Naive thymus-derived CD8-positive, alpha-beta T cell (primary cell): Measurements from ENCODE around the gene RMP24.
"Not testable (repeated sequence)": the region's sequence is repeated elsewhere in the genome, so short reads cannot be mapped to it uniquely, and the experiment has no call there.

ENCODE experiments used
- ATAC-seq, 2 donors: fragments of 150-1000 bp; cut with Tn5 transposase in 1 of 2; sonication (Bioruptor Pico), chemical (Tn5 transposase) in 1 of 2; 1 replicate in 1 of 2; 2 replicates in 1 of 2; pipeline ENCODE4 v1.10.0; 2021; ENCODE audit warnings: mild to moderate bottlenecking in 2 of 2, moderate library complexity in 2 of 2
- POLR2A ChIA-PET: fragments of 350-600 bp; sonication (Branson Sonifier 250); formaldehyde crosslinking; loops from one replicate; lab custom pipeline; 2021; ENCODE audit warnings: antibody characterized with exemption; lab: Charles Lee
- DNase-seq, 10 donors: peaks; one replicate each; pipeline versions ENCODE4 v3.0.0 to v3.0.0-alpha.2; 2020 to 2022
- H3K27ac Mint-ChIP-seq, 10 donors: one replicate each; pipeline ENCODE4 v1.8.0; 2020 to 2022; ENCODE audit warnings: mild to moderate bottlenecking in 10 of 10, mixed read lengths in 10 of 10, moderate library complexity in 4 of 10, inconsistent platforms in 1 of 10
- H3K27me3 Mint-ChIP-seq, 5 donors: one replicate each; pipeline ENCODE4 v1.8.0; 2021 to 2022; ENCODE audit warnings: mixed read lengths in 5 of 5
- H3K36me3 Mint-ChIP-seq, 3 donors: one replicate each; pipeline ENCODE4 v1.8.0; 2020 to 2022; ENCODE audit warnings: mixed read lengths in 3 of 3, mild to moderate bottlenecking in 2 of 3, inconsistent platforms in 1 of 3
- H3K4me1 Mint-ChIP-seq, 4 donors: one replicate each; pipeline ENCODE4 v1.8.0; 2021 to 2022; ENCODE audit warnings: mixed read lengths in 4 of 4
- H3K4me3 Mint-ChIP-seq, 10 donors: one replicate each; pipeline ENCODE4 v1.8.0; 2020 to 2022; ENCODE audit warnings: mild to moderate bottlenecking in 10 of 10, mixed read lengths in 10 of 10, moderate library complexity in 6 of 10, inconsistent platforms in 1 of 10
- H3K9me3 Mint-ChIP-seq, 9 donors: one replicate each; pipeline ENCODE4 v1.8.0; 2020 to 2022; ENCODE audit warnings: mixed read lengths in 9 of 9, mild to moderate bottlenecking in 3 of 9, inconsistent platforms in 1 of 9, moderate library complexity in 1 of 9

The RMP24 gene

DNA sequence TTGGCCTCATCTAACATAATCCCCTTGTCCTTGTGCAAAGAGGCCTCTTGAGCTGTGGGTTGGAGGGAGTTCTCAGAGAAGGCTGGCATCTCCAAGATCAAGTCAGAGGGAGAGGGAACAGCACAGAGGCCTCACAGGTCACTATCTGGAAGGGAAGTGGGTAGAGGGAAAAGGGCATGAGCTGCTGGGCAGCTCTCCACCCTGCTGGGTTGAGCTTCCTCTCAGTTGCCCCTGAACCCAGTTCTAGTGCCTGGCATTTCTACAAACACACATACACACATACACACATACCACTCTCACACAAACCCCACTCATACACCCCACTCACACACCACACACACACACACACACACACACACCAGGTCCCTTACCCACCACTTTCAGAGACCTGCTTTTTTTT is 30.3 kb upstream of the RMP24 start:
- H3K36me3 Mint-ChIP-seq = peaks cover 0 to 2% (median 0%) of the 10 kb centered on the region in 3 donors
- DNase-seq = no peak
- peaks cover 0 to under 1% (median 0%) of the 10 kb centered on the region in 9 donors for H3K9me3 Mint-ChIP-seq
- H3K27me3 Mint-ChIP-seq = peaks cover 1 to 16% (median 8%) of the 10 kb centered on the region in 5 donors
- POLR2A ChIA-PET = no interaction called here
- ATAC-seq = no peak
- H3K4me3 Mint-ChIP-seq = no peak overlapping the region
- no peaks in the 10 kb centered on the region for H3K4me1 Mint-ChIP-seq
- no peak overlapping the region for H3K27ac Mint-ChIP-seq

DNA sequence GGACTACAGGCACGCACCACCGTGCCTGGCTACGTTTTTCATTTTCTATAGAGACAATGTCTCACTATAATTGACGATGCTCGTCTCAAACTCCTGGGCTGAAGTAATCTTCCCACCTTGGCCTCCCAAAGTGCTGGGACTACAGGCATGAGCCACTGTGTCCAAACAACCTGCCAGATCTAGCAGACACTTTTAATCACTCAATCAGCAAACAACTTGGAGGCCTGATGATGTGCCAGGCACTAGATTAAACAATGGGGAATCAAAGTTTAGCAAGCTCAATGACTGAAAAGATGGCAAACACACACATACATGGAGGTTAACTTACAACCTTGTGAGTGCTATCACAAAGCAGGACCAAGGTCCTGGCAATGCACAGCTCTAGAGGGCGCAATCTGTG is 29.8 kb upstream of the RMP24 start:
- POLR2A ChIA-PET = no interaction called here
- peaks cover 0 to 2% (median 0%) of the 10 kb centered on the region in 3 donors for H3K36me3 Mint-ChIP-seq
- no peak for DNase-seq
- no peak for ATAC-seq
- H3K27ac Mint-ChIP-seq = no peak overlapping the region
- H3K9me3 Mint-ChIP-seq = no peaks in the 10 kb centered on the region
- H3K4me1 Mint-ChIP-seq = no peaks in the 10 kb centered on the region
- H3K27me3 Mint-ChIP-seq = peaks cover 1 to 15% (median 7%) of the 10 kb centered on the region in 5 donors
- H3K4me3 Mint-ChIP-seq = no peak overlapping the region

DNA sequence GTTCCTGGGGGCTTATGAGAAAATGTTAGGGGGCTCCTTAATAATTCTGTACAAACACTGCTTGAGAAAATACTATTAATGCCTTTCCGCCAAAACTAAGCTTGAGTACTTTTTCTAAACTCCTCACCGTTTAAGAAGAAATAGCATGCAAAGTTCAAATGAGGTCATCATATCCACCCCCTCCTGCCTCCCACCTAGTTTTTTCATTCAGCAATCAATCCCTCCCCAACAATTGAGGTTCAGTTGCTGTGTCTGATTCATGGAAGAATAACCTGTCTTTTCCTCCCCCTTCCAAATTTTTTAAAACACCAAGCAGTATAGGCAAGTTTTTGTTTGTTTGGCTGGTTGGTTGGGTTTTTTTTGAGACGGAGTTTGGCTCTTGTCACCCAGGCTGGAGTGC is 24.4 kb upstream of the RMP24 start:
- Mint-ChIP-seq H3K27ac (no peak overlapping the region), H3K27me3 (peaks cover 7 to 20% (median 18%) of the 10 kb centered on the region in 5 donors), H3K4me1 (peaks cover 3 to 13% (median 10%) of the 10 kb centered on the region in 4 donors), H3K9me3 (no peaks in the 10 kb centered on the region), H3K36me3 (peaks cover 0 to 2% (median 0%) of the 10 kb centered on the region in 3 donors), H3K4me3 (no peak overlapping the region)
- ATAC-seq (no peak), DNase-seq (no peak)
- POLR2A ChIA-PET = no interaction called here

DNA sequence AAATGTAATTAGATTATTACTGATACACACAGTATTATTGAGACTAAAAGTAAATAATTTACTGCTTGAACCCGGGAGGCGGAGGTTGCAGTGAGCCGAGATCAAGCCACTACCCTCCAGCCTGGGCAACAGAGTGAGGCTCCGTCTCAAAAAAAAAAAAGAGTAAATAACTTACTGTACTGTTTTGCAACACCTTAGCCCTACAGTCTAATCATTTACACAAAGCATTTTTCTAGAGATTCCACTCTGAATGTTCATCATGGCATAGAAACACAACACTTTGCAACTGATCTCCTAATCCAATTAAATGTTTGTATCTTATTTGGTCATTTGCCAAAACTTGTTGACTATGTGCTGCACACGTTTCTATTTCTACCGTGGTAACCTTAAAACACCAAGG is 23.4 kb upstream of the RMP24 start:
- H3K4me3 Mint-ChIP-seq = peak overlapping the region in 8 of 10 donors; percentile 66 to 93 (median 82)
- no peak overlapping the region for H3K27ac Mint-ChIP-seq
- DNase-seq (no peak), ATAC-seq (no peak)
- H3K4me1 Mint-ChIP-seq = peaks cover 3 to 13% (median 10%) of the 10 kb centered on the region in 4 donors
- peaks cover 9 to 26% (median 18%) of the 10 kb centered on the region in 5 donors for H3K27me3 Mint-ChIP-seq
- H3K9me3 Mint-ChIP-seq = no peaks in the 10 kb centered on the region
- H3K36me3 Mint-ChIP-seq = peaks cover 0 to 2% (median 0%) of the 10 kb centered on the region in 3 donors
- POLR2A ChIA-PET = interaction anchor here (0.5 kb wide), 1 partner anchor 8 kb away, joined by 7 read pairs; no protein-coding TSS in a partner anchor

DNA sequence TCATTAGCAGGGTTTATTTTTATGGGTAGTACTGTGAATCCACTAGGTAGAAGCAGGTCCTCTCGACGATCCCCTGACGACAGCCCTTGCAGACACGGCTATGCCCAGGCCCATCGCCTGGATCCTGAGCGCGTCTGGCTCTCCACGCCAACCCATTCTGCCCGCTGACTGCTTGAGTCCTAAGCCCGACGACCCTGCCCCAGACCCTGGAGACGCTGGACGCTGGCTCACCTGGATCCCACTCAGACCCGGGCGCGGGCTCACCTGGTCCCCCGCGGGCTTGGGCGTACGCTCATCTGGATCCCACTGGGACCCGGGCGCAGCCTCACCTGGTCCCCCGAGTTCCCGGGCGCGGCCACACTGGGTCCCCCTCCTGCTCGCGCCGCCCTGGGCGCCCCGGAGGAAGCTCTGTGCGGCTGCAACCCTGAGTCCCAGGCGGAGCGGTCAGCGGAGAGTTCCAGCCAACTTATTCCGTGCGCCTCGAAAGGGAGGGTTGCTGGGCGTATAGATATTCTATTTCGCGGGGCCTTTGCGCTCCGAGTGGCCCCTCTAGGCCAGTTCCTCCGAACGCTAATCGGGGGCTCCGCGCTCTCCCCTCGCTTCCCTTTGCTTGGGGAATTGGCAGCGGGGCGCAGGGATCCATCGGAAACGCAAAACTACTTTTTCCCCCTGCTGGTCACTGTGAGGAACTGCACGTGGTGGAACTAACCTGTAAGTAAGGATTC is 22.4 kb upstream of the RMP24 start:
- Mint-ChIP-seq H3K9me3 (no peaks in the 10 kb centered on the region), H3K27me3 (peaks cover 9 to 28% (median 18%) of the 10 kb centered on the region in 5 donors), H3K4me3 (peak overlapping the region; percentile 83 to 93 (median 90)), H3K27ac (peak overlapping the region in 3 of 10 donors; percentile 29 to 69 (median 63)), H3K4me1 (peaks cover 3 to 13% (median 10%) of the 10 kb centered on the region in 4 donors), H3K36me3 (peaks cover 0 to 2% (median 0%) of the 10 kb centered on the region in 3 donors)
- DNase-seq (peak; percentile 31 to 76 (median 54)), ATAC-seq (peak; percentile 77 to 89)
- POLR2A ChIA-PET = no interaction called here

DNA sequence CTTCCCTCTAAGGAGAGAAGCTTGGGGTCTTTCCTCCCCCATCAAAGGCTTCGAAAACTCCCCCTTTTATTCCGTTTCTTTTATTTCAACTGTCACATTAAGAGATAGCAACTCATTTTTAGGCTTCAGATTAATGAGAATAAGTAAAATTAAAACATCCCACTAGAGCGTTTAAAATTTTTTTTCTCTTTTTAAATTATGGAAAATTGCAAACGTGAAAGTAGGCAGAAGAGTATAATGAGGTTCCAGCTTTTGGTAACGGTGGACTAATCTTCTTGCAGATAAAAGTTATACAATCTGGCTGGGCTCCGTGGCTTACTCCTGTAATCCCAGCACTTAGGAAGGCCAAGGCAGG is 21.9 kb upstream of the RMP24 start:
- H3K4me1 Mint-ChIP-seq = peaks cover 3 to 13% (median 10%) of the 10 kb centered on the region in 4 donors
- POLR2A ChIA-PET = no interaction called here
- H3K36me3 Mint-ChIP-seq = peaks cover 0 to 2% (median 0%) of the 10 kb centered on the region in 3 donors
- H3K4me3 Mint-ChIP-seq = peak overlapping the region; percentile 83 to 93 (median 90)
- H3K27me3 Mint-ChIP-seq = peaks cover 9 to 30% (median 18%) of the 10 kb centered on the region in 5 donors
- no peaks in the 10 kb centered on the region for H3K9me3 Mint-ChIP-seq
- no peak for DNase-seq
- no peak for ATAC-seq
- peak overlapping the region in 1 of 10 donors; percentile 63 for H3K27ac Mint-ChIP-seq

DNA sequence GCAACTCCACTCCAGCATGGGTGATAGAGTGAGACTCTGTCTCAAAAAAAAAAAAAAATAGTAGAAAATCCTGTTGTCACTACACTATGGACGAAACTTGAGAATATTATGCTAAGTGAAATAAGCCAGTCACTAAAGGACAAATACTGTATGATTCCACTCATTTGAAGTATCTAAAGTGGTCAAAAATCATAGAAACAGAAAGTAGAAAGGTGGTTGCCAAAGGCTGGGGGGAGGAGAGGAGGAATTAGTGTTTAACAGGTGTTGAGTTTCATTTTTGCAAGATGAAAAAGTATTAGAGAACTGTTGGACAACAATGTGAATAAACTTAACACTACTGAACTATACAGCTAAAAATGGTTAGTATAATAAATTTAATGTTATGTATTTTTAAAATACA is 18.8 kb upstream of the RMP24 start:
- POLR2A ChIA-PET = no interaction called here
- ATAC-seq (no peak), DNase-seq (no peak)
- no peaks in the 10 kb centered on the region for H3K36me3 Mint-ChIP-seq
- peak overlapping the region in 1 of 10 donors; percentile 36 for H3K27ac Mint-ChIP-seq
- peaks cover 15 to 52% (median 36%) of the 10 kb centered on the region in 5 donors for H3K27me3 Mint-ChIP-seq
- peaks cover 3 to 13% (median 10%) of the 10 kb centered on the region in 4 donors for H3K4me1 Mint-ChIP-seq
- no peak overlapping the region for H3K4me3 Mint-ChIP-seq
- peaks cover 0 to 4% (median 0%) of the 10 kb centered on the region in 9 donors for H3K9me3 Mint-ChIP-seq

DNA sequence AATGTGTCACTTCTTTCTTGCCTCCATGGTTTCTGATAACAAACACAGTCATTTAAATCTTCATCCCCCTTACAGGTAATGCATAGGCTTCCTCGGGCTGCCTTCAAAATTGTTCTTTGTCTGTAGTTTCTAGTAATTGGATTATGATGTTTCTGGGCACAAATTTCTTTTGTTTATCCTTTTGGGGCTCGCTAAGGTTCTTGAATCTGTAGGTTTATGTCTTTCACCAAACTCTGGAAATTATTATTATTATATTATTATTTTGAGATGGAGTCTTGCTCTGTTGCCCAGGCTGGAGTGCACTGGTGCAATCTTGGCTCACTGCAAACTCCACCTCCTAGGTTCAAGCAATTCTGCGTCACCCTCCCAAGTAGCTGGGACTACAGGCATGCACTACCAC is 16.3 kb upstream of the RMP24 start:
- peaks cover 0 to 11% (median 3%) of the 10 kb centered on the region in 9 donors for H3K9me3 Mint-ChIP-seq
- H3K27ac Mint-ChIP-seq = no peak overlapping the region
- POLR2A ChIA-PET = no interaction called here
- DNase-seq = no peak
- no peak for ATAC-seq
- H3K36me3 Mint-ChIP-seq = peaks cover 0 to 5% (median 0%) of the 10 kb centered on the region in 3 donors
- H3K4me1 Mint-ChIP-seq = no peaks in the 10 kb centered on the region
- H3K27me3 Mint-ChIP-seq = peaks cover 13 to 45% (median 27%) of the 10 kb centered on the region in 5 donors
- no peak overlapping the region for H3K4me3 Mint-ChIP-seq

DNA sequence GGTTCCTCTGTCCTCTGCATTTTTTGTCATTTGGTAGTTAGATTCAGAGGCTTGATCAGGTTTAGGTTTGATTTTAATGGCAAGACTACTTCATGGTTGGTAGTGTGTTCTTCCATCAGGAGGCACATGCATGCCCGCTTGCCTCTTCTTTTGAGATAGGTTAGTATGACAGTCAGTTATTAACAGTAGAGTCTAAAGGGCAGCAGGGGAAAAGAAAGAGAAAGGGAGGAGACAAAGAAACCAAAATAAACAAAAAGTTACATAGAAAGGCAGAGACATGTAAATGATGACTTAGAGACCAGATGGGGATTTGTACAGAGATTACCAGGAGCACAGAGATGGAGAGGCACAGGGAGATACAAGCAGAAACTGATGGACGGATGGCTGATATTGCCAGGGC is 10.2 kb upstream of the RMP24 start:
- H3K27ac Mint-ChIP-seq = no peak overlapping the region
- no peak for DNase-seq
- ATAC-seq = no peak
- H3K4me1 Mint-ChIP-seq = peaks cover 0 to 4% (median under 1%) of the 10 kb centered on the region in 4 donors
- peaks cover 0 to 18% (median 5%) of the 10 kb centered on the region in 5 donors for H3K27me3 Mint-ChIP-seq
- H3K36me3 Mint-ChIP-seq = peaks cover 0 to 5% (median 0%) of the 10 kb centered on the region in 3 donors
- no peak overlapping the region for H3K4me3 Mint-ChIP-seq
- POLR2A ChIA-PET = no interaction called here
- H3K9me3 Mint-ChIP-seq = peaks cover 0 to 11% (median 2%) of the 10 kb centered on the region in 9 donors

DNA sequence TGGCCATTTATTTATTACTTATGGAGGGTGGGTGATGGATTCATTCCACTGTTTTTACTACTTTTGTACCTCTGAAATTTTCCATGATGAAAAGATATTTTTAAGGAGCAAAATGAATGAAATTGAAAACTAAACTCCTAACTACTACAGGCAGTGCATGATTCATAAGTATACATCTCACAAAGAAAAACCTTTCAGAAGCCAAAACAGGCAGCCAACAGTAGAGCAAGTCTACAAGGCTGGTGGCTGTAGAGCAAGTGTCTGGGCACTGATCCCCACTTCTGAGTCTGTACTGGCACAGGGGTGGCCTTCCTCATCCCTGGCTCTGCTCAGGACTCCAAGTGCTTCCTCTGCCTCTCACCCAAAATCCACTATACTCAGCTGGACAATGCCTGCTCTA is 8.2 kb upstream of the RMP24 start:
- no peak for DNase-seq
- Mint-ChIP-seq H3K4me3 (no peak overlapping the region), H3K27me3 (peaks cover 0 to 5% (median 1%) of the 10 kb centered on the region in 5 donors), H3K27ac (no peak overlapping the region), H3K4me1 (peaks cover 9 to 19% (median 15%) of the 10 kb centered on the region in 4 donors), H3K9me3 (peaks cover 0 to 4% (median 0%) of the 10 kb centered on the region in 9 donors), H3K36me3 (no peaks in the 10 kb centered on the region)
- ATAC-seq = no peak
- POLR2A ChIA-PET = no interaction called here

DNA sequence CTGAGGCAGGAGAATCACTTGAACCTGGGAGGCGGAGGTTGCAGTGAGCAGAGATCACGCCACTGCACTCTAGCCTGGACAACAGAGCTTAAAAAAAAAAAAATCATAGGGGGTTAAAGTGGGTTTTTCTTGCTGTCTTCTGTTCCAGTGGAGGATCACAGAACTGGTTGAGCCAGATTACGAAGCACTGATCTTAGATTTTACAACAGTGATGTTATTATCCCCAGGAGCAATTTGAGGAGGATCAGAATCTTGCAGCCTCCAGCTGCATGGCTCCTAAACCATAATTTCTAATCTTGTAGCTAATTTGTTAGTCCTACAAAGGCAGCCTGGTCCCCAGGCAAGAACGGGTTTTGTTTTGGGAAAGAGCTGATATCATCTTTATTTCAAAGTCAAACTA is 4.6 kb upstream of the RMP24 start:
- H3K4me3 Mint-ChIP-seq = peak overlapping the region in 4 of 10 donors; percentile 37 to 69 (median 44)
- peak overlapping the region in 8 of 10 donors; percentile 43 to 93 (median 80) for H3K27ac Mint-ChIP-seq
- H3K36me3 Mint-ChIP-seq, POLR2A ChIA-PET, ATAC-seq, H3K9me3 Mint-ChIP-seq, DNase-seq, H3K27me3 Mint-ChIP-seq: not testable (repeated sequence)
- peaks cover 17 to 40% (median 38%) of the 10 kb centered on the region in 4 donors for H3K4me1 Mint-ChIP-seq

DNA sequence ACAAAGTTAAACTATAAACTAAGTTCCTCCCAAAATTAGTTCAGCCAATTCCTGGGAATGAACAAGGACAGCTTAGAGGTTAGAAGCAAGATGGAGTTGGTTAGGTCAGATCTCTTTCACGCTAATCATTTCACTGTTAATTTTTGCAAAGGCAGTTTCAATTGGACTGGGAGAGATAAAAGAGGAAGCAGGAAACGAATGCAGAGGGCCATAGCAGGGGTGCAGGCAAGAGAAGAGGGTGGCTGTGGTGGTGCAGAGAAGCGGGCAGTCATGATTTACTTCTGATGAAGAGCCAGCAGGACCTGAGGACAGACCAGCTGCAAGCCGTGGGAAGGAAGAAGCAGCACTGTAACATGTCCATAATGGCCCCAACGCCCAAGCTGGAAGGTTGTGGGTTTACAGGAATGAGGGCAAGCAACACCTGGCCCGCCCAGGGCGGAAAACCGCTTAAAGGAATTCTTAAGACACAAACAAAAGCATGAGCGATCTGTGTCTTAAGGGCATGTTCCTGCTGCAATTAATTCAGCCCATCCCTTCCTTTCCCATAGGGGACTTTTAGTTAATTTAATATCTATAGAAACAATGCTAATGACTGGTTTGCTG is 4.1 kb upstream of the RMP24 start:
- POLR2A ChIA-PET = no interaction called here
- Mint-ChIP-seq H3K4me1 (peaks cover 22 to 45% (median 43%) of the 10 kb centered on the region in 4 donors), H3K4me3 (peak overlapping the region in 8 of 10 donors; percentile 2 to 69 (median 39)), H3K9me3 (peaks cover 0 to 2% (median 0%) of the 10 kb centered on the region in 9 donors), H3K27ac (peak overlapping the region in 9 of 10 donors; percentile 52 to 94 (median 80)), H3K36me3 (no peaks in the 10 kb centered on the region), H3K27me3 (peaks cover 0 to 1% (median 0%) of the 10 kb centered on the region in 5 donors)
- no peak for DNase-seq
- no peak for ATAC-seq

DNA sequence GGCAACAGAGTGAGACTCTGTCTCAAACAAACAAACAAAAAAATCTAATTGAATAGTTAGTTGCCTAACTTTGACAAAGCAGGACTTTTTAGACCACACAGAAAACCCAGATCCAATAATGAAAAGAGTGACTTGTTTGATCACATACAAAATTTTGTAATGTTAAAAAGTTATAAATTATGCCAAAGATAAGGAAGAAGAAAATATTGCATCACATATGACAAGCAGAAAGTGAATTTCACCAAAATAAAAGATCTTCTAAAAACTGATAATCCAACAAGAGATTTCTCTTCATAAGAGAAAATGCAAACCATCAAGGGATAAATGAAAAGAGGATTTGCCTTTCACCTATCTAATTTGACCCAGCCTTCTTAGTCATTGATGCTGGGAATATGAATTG is 2.8 kb upstream of the RMP24 start:
- peak overlapping the region; percentile 72 to 96 (median 92) for H3K27ac Mint-ChIP-seq
- peaks cover 0 to 6% (median 4%) of the 10 kb centered on the region in 3 donors for H3K36me3 Mint-ChIP-seq
- POLR2A ChIA-PET = interaction anchor here (4.1 kb wide), 1 partner anchor 160 kb away, joined by 27 read pairs; the partner anchor contains the start of genes ELP2 and SLC39A6
- peak overlapping the region; percentile 28 to 93 (median 58) for H3K4me3 Mint-ChIP-seq
- no peak for DNase-seq
- H3K4me1 Mint-ChIP-seq = peaks cover 29 to 56% (median 54%) of the 10 kb centered on the region in 4 donors
- peaks cover 0 to 1% (median 0%) of the 10 kb centered on the region in 5 donors for H3K27me3 Mint-ChIP-seq
- peaks cover 0 to 2% (median 0%) of the 10 kb centered on the region in 9 donors for H3K9me3 Mint-ChIP-seq
- ATAC-seq = no peak
